KMS-11 (cell line): ENCODE results near the gene MIB2.
"Not testable (repeated sequence)": the region's sequence is repeated elsewhere in the genome, so short reads cannot be mapped to it uniquely, and the experiment has no call there.

Experiments used
- H2AFZ ChIP-seq: fragments of 200-600 bp; sonication (generic); 2 replicates; pipeline ENCODE4 v1.6.1; 2016; ENCODE audit warnings: antibody characterized with exemption, mixed run types, low read depth
- H3K27ac ChIP-seq: fragments of 200-600 bp; sonication (generic); 2 replicates; pipeline ENCODE4 v1.6.1; 2016; ENCODE audit warnings: mild to moderate bottlenecking, mixed run types
- H3K27me3 ChIP-seq: fragments of 200-600 bp; sonication (generic); 2 replicates; pipeline ENCODE4 v1.6.1; 2017; ENCODE audit warnings: mild to moderate bottlenecking, low read depth, mixed run types, moderate library complexity; ENCODE audit not compliant: insufficient read depth
- H3K36me3 ChIP-seq: fragments of 200-600 bp; sonication (generic); 2 replicates; pipeline ENCODE4 v1.6.1; 2017; ENCODE audit warnings: mild to moderate bottlenecking, mixed run types; ENCODE audit not compliant: insufficient read depth
- H3K4me1 ChIP-seq: fragments of 200-600 bp; sonication (generic); 2 replicates; pipeline ENCODE4 v1.6.1; 2016; ENCODE audit warnings: mild to moderate bottlenecking, low read depth, mixed run types; ENCODE audit not compliant: poor library complexity, severe bottlenecking
- H3K4me2 ChIP-seq: fragments of 200-600 bp; sonication (generic); 2 replicates; pipeline ENCODE4 v1.7.0; 2016; ENCODE audit warnings: mild to moderate bottlenecking, mixed run types
- H3K4me3 ChIP-seq: fragments of 200-600 bp; sonication (generic); IDR thresholded peaks from 2 replicates; pipeline ENCODE4 v1.6.1; 2017; ENCODE audit warnings: low read depth, low read length, mixed read lengths; ENCODE audit not compliant: insufficient read depth
- H3K79me2 ChIP-seq: fragments of 200-600 bp; sonication (generic); 2 replicates; pipeline ENCODE4 v1.6.1; 2016; ENCODE audit warnings: low read depth, mixed run types; ENCODE audit not compliant: insufficient read depth
- H3K9ac ChIP-seq: fragments of 200-600 bp; sonication (generic); 2 replicates; pipeline ENCODE4 v1.6.1; 2016; ENCODE audit warnings: mild to moderate bottlenecking, mixed run types
- H4K20me1 ChIP-seq: fragments of 200-600 bp; sonication (generic); 2 replicates; pipeline ENCODE4 v1.6.1; 2016; ENCODE audit warnings: mild to moderate bottlenecking, mixed run types; ENCODE audit not compliant: insufficient read depth
- TF ChIP-seq, protein P1 (sequence below): fragments of 200-600 bp; sonication (generic); conservative IDR thresholded peaks from 2 replicates; pipeline ENCODE4 v1.6.1; 2017; ENCODE audit warnings: low read depth, mild to moderate bottlenecking, antibody characterized with exemption, low read length, moderate library complexity, mixed read lengths

Gene MIB2

GRCh38 chr1:1629430-1630190 is 14.3 kb downstream of the MIB2 start:
- Histone ChIP-seq H3K79me2 (no peaks in the 10 kb centered on the region), H2AFZ (no peak overlapping the region), H3K4me2 (peak overlapping the region; percentile 82; the same call in 1 of the 2 replicates), H3K36me3 (no peaks in the 10 kb centered on the region), H3K9ac (peak overlapping the region; percentile 22; the same call in 1 of the 2 replicates), H3K27me3 (no peaks in the 10 kb centered on the region), H4K20me1 (no peaks in the 10 kb centered on the region), H3K4me1 (no peaks in the 10 kb centered on the region), H3K4me3 (peak overlapping the region; percentile 61), H3K27ac (peak overlapping the region; percentile 48)
- TF ChIP-seq, protein P1, sequence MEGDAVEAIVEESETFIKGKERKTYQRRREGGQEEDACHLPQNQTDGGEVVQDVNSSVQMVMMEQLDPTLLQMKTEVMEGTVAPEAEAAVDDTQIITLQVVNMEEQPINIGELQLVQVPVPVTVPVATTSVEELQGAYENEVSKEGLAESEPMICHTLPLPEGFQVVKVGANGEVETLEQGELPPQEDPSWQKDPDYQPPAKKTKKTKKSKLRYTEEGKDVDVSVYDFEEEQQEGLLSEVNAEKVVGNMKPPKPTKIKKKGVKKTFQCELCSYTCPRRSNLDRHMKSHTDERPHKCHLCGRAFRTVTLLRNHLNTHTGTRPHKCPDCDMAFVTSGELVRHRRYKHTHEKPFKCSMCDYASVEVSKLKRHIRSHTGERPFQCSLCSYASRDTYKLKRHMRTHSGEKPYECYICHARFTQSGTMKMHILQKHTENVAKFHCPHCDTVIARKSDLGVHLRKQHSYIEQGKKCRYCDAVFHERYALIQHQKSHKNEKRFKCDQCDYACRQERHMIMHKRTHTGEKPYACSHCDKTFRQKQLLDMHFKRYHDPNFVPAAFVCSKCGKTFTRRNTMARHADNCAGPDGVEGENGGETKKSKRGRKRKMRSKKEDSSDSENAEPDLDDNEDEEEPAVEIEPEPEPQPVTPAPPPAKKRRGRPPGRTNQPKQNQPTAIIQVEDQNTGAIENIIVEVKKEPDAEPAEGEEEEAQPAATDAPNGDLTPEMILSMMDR, result no peak

GRCh38 chr1:1630191-1630964 is 15.1 kb downstream of the MIB2 start:
- Histone ChIP-seq H3K9ac (peak overlapping the region; percentile 75), H2AFZ (peak overlapping the region; percentile 85), H3K4me1 (no peaks in the 10 kb centered on the region), H3K4me3 (peak overlapping the region; percentile 61), H3K27ac (peak overlapping the region; percentile 80), H4K20me1 (no peaks in the 10 kb centered on the region), H3K79me2 (no peaks in the 10 kb centered on the region), H3K27me3 (no peaks in the 10 kb centered on the region), H3K36me3 (no peaks in the 10 kb centered on the region), H3K4me2 (peak overlapping the region; percentile 82)
- TF ChIP-seq, protein P1, result no peak

- TF ChIP-seq, protein P1, result no peak
- H3K4me2 ChIP-seq, result peak overlapping the region; percentile 82
- H3K36me3 ChIP-seq, result no peaks in the 10 kb centered on the region
- no peaks in the 10 kb centered on the region for H3K79me2 ChIP-seq
- H3K4me1 ChIP-seq, result no peaks in the 10 kb centered on the region
- peak overlapping the region; percentile 75; the same call in 1 of the 2 replicates for H3K9ac ChIP-seq
- peak overlapping the region; percentile 61 for H3K4me3 ChIP-seq
- H3K27me3 ChIP-seq, result no peaks in the 10 kb centered on the region
- peak overlapping the region; percentile 80 for H3K27ac ChIP-seq
- peak overlapping the region; percentile 85; the same call in 1 of the 2 replicates for H2AFZ ChIP-seq
- H4K20me1 ChIP-seq, result no peaks in the 10 kb centered on the region
Measured at GRCh38 chr1:1630965-1631781, 15.9 kb downstream of the MIB2 start.

DNA sequence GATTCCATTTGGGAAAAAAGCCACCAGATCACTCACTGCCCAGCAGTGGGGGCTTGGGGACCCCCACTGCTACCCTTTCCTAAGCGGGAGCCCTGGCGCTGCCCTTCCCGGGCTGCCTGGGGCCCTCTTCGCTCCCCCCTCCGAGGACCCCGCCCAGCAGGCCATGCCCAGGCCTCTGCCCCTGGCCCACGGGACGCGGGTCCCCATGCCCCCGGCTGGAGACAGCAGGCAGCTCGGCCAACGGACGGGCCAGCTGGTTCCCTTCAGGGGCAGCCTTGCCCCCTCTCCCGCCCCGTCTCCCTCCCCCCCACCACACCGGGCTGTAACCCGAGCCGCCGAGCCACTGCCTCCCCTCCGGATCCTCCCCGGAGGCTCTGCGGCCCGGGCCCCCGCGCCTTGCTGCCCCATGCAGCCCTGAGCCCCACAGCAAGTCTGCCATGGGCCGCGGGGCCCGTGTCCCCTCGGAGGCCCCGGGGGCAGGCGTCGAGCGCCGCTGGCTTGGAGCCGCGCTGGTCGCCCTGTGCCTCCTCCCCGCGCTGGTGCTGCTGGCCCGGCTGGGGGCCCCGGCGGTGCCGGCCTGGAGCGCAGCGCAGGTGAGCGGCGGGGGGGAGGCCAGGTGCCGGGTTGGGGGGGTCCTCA is 16.6 kb downstream of the MIB2 start, which contains the start of gene MMP23B:
Gene MMP23B (plus strand): TSS at position 392 of the 639 bp plus-strand sequence. CDS start 46 bp downstream, at position 438.
- Histone ChIP-seq H3K79me2 (no peaks in the 10 kb centered on the region), H3K9ac (no peak within 1 kb of the TSS), H3K36me3 (no peaks in the 10 kb centered on the region), H3K4me2 (peak within 1 kb of the TSS; percentile 82; the same call in 1 of the 2 replicates), H3K4me3 (no peak within 1 kb of the TSS), H2AFZ (no peak within 1 kb of the TSS), H4K20me1 (no peaks in the 10 kb centered on the region), H3K27me3 (no peaks in the 10 kb centered on the region), H3K4me1 (no peaks in the 10 kb centered on the region), H3K27ac (no peak within 1 kb of the TSS)
- TF ChIP-seq, protein P1, result no peak

GRCh38 chr1:1633409-1633808 is 18.1 kb downstream of the MIB2 start:
- not testable (repeated sequence) for H3K27me3 ChIP-seq, H3K4me2 ChIP-seq, H4K20me1 ChIP-seq, H3K9ac ChIP-seq, H3K4me3 ChIP-seq, H3K4me1 ChIP-seq, H3K36me3 ChIP-seq, H3K27ac ChIP-seq, H3K79me2 ChIP-seq, H2AFZ ChIP-seq

DNA sequence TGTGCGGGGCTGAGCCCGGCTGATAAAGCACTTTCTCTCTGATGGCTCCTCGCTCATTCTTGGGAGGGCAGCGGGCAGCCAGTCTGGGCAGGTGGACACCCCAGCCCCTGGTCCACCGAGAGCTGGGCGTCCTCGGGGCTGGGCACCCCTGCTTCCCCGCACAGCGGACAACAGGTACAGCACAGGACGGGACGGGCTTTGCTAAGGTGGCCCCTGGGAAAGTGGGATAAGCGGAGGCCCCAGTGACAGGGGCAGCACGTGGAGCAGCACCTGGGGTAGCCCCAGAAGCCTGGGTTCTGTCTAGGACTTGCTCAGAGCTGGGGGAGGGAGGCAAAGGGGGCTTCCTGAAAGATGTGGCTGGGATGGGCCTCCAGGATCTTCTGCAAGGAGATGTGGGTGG is 19.3 kb downstream of the MIB2 start:
- not testable (repeated sequence) for H3K4me2 ChIP-seq, H3K79me2 ChIP-seq, H3K9ac ChIP-seq, H3K27ac ChIP-seq, H3K4me3 ChIP-seq, H3K36me3 ChIP-seq, H2AFZ ChIP-seq, H3K27me3 ChIP-seq, H3K4me1 ChIP-seq, H4K20me1 ChIP-seq
